Lower lobe of right lung (tissue), 2 donors: ENCODE data around the gene RNF224. TPM values are rescaled to one million over a fixed set of nuclear protein-coding genes. Genes with fewer than 3 reads are reported as not detected.

ENCODE experiments used
- ATAC-seq, 2 donors: fragments of 200-7000 bp; cut with Tn5 transposase; one replicate each; pipeline ENCODE4 v1.9.1; 2020 to 2022; ENCODE audit warnings: mild to moderate bottlenecking in 2 of 2, moderate library complexity in 2 of 2
- DNase-seq: peaks from one replicate; pipeline ENCODE4 v3.0.0-alpha.2; 2020
- H3K27ac ChIP-seq: fragments of 200-600 bp; one replicate; pipeline ENCODE4 v1.8.0; 2022
- H3K27me3 ChIP-seq: fragments of 200-600 bp; one replicate; pipeline ENCODE4 v1.8.0; 2022; ENCODE audit warnings: low read depth
- H3K36me3 ChIP-seq: fragments of 200-600 bp; one replicate; pipeline ENCODE4 v1.8.0; 2022; ENCODE audit warnings: mild to moderate bottlenecking
- H3K4me1 ChIP-seq: fragments of 200-600 bp; one replicate; pipeline ENCODE4 v1.8.0; 2022
- H3K4me3 ChIP-seq: fragments of 200-600 bp; one replicate; pipeline ENCODE4 v1.8.0; 2022; ENCODE audit warnings: mild to moderate bottlenecking
- H3K9me3 ChIP-seq: fragments of 200-600 bp; one replicate; pipeline ENCODE4 v1.8.0; 2022
- intact Hi-C: fragments of 100-400 bp; cut with DNase I; formaldehyde crosslinking; loops from one replicate; pipeline ENCODE4 v1.11.0; 2022
- total RNA-seq: library from RNA; stranded (reverse); fragmentation: NEBNext Ultra II Directional; extraction: Animal tissue kit (Norgen Biotek cat#: 25700); gene quantifications from one replicate; pipeline ENCODE4 v1.2.1, GENCODE V29; 2021
- TF ChIP-seq, protein P1 (sequence below): fragments of 200-600 bp; IDR thresholded peaks from one replicate; pipeline ENCODE4 v1.8.0; 2022; ENCODE audit warnings: antibody characterized with exemption, mild to moderate bottlenecking
- donor health status: DM: no; HTN: yes; CAD: no; lungs with severe emphysema.

Gene RNF224
- total RNA-seq, 1 donor from 2014 or later, result 0.21 TPM

DNA sequence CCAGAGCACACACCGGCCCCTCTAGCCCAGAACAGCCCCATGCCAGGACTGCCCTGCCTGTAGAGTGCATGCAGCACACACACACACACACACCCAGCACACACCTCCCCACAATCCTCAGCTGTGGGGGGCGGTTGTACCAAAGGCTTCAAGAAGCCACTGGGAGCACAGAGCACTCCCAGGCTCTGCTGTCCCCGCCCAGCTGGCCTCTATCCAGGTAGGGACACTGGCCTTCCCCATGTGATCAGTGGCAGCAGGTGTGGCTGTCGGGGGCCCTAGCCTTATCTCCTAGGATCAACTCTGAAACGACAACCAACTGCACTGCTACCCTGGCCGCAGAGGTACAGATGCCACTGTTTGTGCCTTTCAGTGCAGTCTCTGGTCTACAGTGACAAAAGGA lies 40.9 kb upstream of the RNF224 start:
- peaks cover 51% of the 10 kb centered on the region for H3K4me1 ChIP-seq
- no peak overlapping the region for H3K4me3 ChIP-seq
- no peaks in the 10 kb centered on the region for H3K9me3 ChIP-seq
- intact Hi-C loops, result no loop called here
- no peak overlapping the region for H3K27ac ChIP-seq
- H3K27me3 ChIP-seq, result no peaks in the 10 kb centered on the region
- DNase-seq, result no peak
- TF ChIP-seq, protein P1, sequence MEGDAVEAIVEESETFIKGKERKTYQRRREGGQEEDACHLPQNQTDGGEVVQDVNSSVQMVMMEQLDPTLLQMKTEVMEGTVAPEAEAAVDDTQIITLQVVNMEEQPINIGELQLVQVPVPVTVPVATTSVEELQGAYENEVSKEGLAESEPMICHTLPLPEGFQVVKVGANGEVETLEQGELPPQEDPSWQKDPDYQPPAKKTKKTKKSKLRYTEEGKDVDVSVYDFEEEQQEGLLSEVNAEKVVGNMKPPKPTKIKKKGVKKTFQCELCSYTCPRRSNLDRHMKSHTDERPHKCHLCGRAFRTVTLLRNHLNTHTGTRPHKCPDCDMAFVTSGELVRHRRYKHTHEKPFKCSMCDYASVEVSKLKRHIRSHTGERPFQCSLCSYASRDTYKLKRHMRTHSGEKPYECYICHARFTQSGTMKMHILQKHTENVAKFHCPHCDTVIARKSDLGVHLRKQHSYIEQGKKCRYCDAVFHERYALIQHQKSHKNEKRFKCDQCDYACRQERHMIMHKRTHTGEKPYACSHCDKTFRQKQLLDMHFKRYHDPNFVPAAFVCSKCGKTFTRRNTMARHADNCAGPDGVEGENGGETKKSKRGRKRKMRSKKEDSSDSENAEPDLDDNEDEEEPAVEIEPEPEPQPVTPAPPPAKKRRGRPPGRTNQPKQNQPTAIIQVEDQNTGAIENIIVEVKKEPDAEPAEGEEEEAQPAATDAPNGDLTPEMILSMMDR, result no peak
- ATAC-seq, result no peak
- peaks cover 69% of the 10 kb centered on the region for H3K36me3 ChIP-seq

DNA sequence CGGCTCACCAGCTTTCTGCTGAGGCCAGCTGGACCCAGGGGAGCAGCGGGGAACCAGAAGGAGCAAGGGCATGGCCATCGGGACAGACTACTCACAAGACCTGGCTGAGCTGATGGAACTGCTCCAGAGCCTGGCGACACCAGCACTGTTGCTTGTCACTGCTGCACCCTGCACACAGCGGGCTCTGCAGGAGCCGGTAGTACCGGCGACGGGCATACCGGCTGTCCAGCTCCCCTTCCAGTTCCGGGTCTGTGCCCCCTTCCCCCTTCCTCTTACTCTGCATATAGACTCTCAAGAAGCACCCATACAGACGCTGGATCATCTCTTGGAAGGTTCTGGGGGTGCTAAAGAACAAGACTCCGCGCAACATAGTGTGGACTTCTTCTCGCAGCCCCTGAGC lies 39.9 kb upstream of the RNF224 start:
- DNase-seq (no peak), ATAC-seq (no peak)
- H3K27me3 ChIP-seq, result no peaks in the 10 kb centered on the region
- TF ChIP-seq, protein P1, result no peak
- intact Hi-C loops, result no loop called here
- peak overlapping the region; percentile 98 for H3K4me3 ChIP-seq
- H3K36me3 ChIP-seq, result peaks cover 68% of the 10 kb centered on the region
- H3K9me3 ChIP-seq, result no peaks in the 10 kb centered on the region
- peaks cover 51% of the 10 kb centered on the region for H3K4me1 ChIP-seq
- H3K27ac ChIP-seq, result no peak overlapping the region

DNA sequence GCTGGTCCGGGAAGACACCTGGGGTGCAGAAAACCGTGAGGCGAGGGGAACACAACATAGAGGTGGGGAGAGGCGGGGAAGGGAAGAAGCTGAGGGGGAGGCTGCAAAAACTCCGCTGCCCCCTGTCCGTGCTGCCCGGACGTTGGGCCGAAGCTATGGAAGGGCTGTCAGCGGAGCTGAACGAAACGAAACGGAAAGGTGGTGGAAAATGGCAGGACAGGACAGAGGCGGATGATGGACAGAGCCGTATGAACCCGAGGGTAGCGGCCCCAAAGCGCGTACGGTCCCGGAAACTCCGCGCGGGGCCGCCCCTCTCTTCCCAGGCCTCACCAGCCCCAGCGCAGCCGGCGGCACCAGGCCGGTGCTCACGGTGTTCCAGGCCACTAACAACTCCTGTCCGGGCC lies 39.2 kb upstream of the RNF224 start:
- Histone ChIP-seq H3K4me3 (peak overlapping the region; percentile 98), H3K27me3 (no peaks in the 10 kb centered on the region), H3K4me1 (peaks cover 51% of the 10 kb centered on the region), H3K9me3 (no peaks in the 10 kb centered on the region), H3K36me3 (peaks cover 61% of the 10 kb centered on the region), H3K27ac (peak overlapping the region; percentile 97)
- TF ChIP-seq, protein P1, result no peak
- no peak for DNase-seq
- intact Hi-C loops, result no loop called here
- ATAC-seq, result peak in 1 of 2 donors; percentile 27

DNA sequence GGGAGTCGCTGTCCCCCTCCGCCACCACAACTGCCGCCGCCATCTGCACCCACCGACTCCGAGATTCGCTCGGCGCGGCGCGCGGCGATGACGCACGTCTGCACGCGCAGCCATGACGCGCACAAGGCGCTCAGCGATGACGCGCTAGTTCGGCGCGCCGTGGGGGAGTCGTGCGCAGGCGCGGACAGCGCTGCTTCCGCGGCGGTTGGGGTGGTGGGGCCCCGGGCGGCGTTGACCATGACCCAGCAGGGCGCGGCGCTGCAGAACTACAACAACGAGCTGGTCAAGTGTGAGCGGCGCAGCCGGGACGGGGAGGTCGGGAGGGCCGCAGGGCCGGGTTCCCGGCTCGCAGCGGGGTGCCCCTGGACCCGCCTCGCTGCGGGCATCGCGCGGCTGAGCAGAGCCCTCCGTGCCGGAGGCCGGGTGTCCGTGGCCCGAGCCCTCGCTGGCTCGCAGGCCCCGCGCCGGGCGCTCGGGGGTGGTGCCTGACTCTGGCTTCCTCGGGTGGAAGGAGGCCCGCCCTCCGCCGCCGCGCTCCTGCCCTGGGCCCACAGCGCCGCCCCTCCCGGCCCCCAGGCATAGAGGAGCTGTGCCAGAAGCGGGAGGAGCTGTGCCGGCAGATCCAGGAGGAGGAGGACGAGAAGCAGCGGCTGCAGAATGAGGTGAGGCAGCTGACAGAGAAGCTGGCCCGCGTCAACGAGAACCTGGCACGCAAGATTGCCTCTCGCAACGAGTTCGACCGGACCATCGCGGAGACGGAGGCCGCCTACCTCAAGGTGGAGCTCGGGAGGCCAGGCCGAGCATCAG lies 38.6 kb upstream of the RNF224 start, which contains the start of the genes ANAPC2 and SSNA1:
Gene ANAPC2, minus strand, starts transcription at position 71 of the 807 bp plus-strand sequence. Its CDS starts 28 bp downstream, at position 43.
Gene SSNA1, plus strand, starts transcription at position 187 of the 807 bp plus-strand sequence. Its CDS starts 51 bp downstream, at position 238.
- Histone ChIP-seq H3K4me1 (peaks cover 51% of the 10 kb centered on the region), H3K27me3 (no peaks in the 10 kb centered on the region), H3K36me3 (peaks cover 55% of the 10 kb centered on the region), H3K9me3 (no peaks in the 10 kb centered on the region), H3K4me3 (peak within 1 kb of the TSS; percentile 98), H3K27ac (peak within 1 kb of the TSS; percentile 97)
- DNase-seq (peak; percentile 95), ATAC-seq (peak; percentile 94 to 95)
- intact Hi-C loops, result no loop called here
- TF ChIP-seq, protein P1, result no peak

DNA sequence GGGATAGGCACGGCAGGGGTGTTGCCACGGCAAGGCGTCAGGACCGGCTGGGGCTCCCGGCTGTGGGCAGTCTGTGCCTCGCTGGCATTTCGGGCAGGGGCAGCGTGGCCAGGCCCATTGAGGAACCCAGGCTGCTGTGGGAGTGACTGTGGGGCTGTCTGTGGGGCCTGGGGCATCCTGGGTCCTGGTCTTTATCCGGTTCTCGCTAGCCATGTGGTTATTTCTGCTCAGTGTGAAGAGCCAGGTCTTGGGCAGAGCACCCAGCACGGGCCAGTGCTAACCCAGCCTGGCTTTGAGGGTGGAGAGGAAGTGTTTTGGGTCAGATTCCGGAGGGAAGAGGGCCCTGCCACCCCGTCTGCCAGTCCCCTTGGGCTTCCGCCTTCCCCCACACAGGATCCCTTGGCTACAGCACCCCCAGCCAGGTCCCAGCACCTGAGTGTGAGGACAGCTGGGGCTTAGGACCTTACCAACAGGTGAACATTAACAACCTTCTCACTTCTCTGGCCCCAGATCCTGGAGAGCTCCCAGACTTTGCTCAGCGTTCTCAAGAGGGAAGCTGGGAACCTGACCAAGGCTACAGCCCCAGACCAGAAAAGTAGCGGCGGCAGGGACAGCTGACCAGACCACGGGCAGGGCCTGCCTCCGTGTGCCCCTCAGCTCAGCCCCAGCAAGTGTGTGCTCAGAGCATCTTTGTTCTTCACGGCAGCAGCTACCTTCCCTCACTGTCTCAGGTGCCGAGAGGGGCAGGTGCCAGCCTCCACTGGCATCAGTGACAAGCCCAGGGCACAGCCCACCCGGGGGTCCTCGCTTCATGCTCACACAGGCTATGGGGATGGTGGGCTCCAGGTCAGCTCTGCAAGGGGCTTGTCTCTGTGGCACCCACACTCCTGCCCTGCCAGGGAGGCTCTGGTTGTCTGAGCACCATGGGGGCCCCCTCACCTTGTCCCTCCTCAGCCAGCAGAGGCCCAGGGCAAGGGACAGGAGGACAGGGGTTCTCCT lies 37.7 kb upstream of the RNF224 start:
- no peak for ATAC-seq
- no peaks in the 10 kb centered on the region for H3K27me3 ChIP-seq
- peak overlapping the region; percentile 98 for H3K4me3 ChIP-seq
- no peaks in the 10 kb centered on the region for H3K9me3 ChIP-seq
- H3K27ac ChIP-seq, result peak overlapping the region; percentile 97
- H3K4me1 ChIP-seq, result peaks cover 57% of the 10 kb centered on the region
- DNase-seq, result no peak
- TF ChIP-seq, protein P1, result no peak
- intact Hi-C loops, result no loop called here
- H3K36me3 ChIP-seq, result peaks cover 51% of the 10 kb centered on the region
